Measurements from ENCODE around the gene CDNF.

Gene CDNF

DNA sequence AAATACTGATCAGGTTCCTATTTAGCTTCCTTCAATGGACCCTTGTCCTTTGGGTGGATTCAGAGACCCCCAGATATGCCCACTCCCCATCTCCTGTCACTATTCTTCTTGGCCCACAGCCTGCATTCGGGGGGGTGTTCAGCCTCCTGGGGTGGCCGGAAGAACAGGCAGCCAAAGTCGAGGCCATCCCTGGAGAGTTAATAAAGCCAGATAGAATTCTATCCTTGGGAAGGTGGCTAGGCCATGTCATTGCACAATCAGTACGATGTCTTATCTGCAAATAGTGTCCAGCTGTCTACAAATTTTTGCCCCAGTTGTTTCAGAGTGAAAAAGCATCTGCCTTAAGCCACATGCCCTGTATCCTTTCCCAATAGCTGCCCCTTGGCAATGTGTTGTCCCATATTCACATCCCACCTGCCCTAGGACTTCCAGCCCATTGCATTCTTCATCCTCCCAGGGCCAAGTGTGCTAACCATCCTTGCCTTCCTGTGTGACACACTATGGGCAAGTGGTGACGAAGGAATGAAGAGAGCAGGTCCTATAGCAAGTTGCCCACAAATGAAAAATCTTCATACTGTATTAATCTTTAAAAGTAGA is 53.3 kb downstream of the CDNF start:
- DNase-seq: no peak

DNA sequence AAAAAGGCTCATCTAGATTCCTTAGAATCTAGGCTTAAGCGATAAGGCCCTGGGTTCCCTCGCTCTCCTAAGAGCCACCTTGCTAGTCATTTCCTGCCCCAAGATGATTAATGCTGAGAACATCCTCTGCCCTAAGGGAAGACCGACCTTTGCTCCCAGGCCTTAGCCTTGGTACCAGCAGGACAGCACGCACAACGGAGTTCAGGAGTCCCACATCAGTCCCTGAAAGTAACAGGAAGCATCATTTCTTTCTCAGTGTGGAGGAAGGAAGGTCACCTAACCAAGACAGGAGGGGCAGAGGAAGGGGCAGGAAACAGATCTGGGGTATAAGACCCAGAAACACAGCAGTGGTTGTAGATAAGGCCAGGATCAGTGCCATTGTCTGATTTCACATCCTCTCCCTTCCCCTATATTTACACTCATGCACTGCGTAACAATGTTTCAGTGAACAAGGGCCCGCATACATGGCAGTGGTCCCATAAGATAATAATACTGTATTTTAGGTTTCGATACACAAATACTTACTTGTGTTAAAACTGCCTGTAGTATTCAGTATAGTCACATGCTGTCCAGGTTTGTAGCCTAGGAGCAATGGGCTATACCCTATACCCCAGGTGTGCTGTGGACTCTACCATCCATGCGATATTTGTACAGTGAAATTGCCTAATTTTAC is 55.0 kb downstream of the CDNF start:
- no peak for DNase-seq

DNA sequence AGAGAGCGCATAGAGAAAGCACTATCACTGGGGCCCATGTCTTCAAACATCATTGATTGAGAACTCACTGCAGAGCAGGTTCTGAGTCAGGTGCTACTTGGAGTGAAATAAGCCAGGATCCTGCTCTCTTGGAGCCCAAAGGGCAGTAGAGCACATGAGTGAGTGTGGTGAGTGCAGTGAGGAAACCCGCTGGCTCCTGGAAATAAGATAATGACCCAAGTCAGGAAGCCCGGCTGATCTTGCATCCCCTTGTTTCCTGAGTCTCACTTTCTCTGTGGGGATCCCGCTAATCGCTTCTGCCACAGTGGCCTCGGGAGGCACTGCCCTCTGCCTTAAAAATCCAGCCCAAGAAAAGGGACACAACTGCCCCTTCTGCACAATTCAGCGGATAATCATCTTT is 56.1 kb downstream of the CDNF start:
- DNase-seq: no peak

DNA sequence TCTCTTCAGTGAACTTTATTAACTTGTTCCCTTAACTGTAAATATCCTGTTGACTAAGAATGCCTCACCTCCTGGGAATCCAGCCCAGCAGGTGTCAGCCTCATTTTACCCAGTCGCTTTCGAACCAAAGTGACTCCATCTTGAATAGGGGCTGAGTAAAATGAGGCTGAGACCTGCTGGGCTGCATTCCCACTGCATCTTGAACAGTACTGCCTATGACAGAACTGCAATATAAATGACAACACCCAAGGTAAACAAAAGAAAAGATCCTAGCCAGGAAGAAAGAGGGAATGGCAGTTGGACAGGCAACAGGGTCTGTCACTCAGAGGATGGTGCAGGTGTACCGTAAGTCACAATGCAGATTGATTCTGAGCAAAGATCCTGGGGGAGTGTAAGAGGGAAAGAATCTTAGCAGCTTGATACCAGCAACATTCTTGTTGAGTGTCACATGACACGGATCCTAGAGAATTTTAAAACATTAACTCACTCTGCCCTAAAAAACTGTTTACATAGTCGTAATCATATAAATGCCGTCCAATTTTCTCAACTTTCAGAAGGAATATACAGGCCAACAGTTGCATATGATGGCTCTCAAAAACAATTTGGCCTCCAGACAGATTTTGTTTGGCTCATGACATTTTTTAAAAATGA is 58.7 kb downstream of the CDNF start:
- no peak for DNase-seq

DNA sequence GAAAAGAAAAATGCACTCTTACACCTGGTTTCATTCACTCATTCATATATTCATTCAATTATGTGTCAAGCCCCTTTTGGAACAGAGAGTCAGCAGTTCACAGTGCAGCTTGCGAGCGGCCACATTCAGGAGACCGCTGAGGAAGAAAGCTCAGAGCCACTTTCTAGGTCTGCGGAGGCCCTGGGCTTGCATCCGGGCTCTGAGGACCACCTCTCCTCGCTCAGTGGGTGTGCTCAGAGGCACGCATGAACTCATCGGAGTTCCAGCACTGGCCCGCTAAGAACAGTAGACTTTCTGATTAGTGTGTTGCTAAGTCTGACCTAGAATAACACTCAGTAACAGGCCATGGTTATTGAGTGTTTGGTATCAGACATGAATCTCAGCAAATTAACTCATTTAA is 61.3 kb downstream of the CDNF start:
- DNase-seq: no peak

DNA sequence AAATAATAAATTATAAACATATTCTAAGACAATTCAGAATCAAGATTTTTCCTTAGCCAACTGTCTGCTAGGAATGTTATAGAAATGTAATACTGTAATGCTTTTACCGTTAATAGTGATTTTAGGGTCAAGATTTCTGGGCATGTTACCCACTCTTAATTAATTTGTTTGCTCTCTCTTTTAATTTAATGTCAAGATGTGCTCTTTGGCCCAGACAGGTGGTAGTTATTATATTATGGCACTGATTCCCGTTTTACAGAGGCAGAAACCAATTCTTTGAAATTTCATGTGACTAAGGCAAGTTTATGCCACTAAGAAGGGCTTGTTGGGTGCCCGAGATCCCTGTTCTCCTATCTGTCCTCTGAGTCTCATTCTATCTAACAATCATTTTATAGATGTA is 62.2 kb downstream of the CDNF start:
- DNase-seq: no peak

DNA sequence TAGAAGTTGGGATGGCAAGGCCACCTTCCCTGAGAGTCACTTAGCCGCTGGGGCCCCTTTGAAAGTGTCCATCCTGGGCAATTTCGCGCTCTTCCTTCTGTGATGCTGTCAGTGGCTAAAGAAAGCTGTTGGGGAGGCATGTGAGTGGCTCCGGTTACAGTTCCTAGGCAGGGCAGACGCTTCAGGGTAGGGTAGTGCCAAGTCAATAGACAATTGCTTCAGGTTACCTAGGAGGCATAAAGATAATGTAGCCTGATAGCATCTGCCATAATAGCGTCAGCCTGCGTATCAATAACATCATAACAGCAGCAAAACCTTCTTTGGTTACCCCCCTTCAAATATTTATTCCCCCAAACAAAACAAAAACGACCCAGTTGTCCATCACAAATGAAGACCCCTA is 63.0 kb downstream of the CDNF start, which contains the start of gene FAM107B:
Gene FAM107B, minus strand, starts transcription at position 101 of the 400 bp plus-strand sequence. CDS start 234 bp downstream, outside the sequence.
- DNase-seq: no peak

DNA sequence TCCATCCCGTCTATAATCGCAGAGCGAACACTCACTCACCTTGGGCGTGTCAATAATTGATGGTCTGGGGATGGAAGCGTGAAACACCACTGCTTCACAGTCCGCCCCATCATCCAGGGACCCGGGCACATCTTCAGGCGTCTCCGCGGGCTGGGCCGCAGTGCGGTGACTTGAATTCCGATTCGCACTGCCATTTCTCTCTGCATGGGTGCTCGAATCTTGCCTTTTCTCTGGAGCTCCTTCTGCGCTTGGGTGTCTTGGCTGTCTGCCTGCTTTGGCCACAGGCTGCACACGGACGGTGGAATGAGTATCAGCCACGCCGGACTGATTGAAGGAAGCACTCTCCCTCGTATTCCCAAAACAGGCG is 63.6 kb downstream of the CDNF start:
- no peak for DNase-seq

DNA sequence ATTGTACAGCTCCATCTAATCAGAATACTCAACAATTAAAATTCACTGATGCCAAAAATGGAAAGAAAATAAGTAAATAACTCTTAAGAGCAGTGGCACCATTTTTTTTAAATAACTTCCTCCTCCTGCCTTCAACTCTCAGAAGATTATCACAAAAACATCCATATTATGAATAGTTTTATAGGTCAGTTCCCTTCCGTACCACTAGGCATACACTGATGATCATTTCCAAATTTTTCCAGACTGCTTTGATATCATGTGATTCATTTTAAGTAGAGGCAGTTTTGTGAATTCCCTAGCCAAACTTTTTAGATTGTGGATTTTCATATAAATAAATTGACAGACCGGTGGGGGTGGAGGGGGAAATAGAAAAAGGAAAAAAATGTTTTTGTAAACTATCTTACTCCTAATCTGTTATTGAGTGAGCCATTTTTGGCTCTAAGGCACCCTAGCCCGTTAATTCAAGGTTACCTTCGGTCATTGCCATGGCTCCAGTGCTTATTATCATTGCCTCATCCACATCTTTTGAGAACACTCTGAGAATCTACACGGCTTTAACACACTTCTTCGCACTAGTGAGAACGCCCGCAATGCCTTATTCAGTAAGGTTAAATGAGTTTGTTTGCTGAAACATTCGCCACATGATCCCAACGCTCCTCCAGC is 64.2 kb downstream of the CDNF start:
- DNase-seq: no peak

DNA sequence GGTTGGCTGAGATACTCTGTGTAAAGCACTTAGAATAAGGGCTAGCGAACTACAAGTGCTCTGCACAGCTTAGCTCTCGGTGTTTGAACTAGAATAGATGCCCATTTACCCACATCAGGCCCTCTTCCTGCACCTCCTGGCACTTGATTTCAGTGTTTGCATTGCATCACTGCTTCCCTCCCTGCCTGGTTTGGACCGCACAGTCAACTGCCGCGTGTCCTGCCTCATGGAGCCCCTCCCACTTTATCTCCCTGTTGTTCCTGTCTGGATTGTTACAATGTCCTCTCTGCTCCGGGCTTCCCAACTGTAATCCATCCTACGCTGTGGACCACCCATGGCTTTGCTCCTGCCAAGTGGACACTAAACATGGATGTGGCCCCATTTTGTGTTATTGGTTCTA is 65.4 kb downstream of the CDNF start:
- no peak for DNase-seq

DNA sequence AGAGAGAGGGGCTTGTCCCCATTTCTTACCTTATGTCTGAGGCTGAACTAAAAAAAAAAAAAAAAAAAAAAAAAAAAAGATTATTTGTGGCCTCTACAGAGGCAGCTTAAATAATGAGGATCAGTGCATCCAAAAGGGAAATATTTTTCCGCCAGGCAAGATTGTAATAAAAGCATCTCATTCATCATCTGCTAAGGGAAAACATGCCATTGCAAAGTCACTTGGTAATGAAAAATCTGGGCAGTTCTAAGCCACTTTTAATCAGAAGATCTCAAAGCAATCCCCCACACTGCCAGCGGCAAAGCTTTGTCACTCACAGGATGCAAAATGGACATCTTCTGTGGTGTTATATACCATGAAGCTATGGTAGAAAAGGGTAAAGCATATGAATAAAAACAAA is 66.9 kb downstream of the CDNF start:
- DNase-seq: no peak
